Measurements from ENCODE around the gene PLD1.
A peak's percentile ranks its signal among the peaks of the same experiment; 100 is the strongest.

PLD1 gene

GRCh38 chr3:171799501-171799900 is 10.8 kb downstream of the PLD1 start:
- peaks cover 22% of the 10 kb centered on the region for H3K4me1 ChIP-seq (ENCODE audit: insufficient read depth, poor library complexity, severe bottlenecking)
- no peaks in the 10 kb centered on the region for H3K9me3 ChIP-seq (ENCODE audit: severe bottlenecking)
- H3K36me3 ChIP-seq (ENCODE audit: low read depth), result no peaks in the 10 kb centered on the region
- no peaks in the 10 kb centered on the region for H3K27me3 ChIP-seq (ENCODE audit: insufficient read depth, poor library complexity, severe bottlenecking)
- DNase-seq (ENCODE audit: low spot score) (no peak), ATAC-seq (ENCODE audit: low read depth) (no peak; the same call in 2 of the 3 replicates)
- no peak overlapping the region for H3K27ac ChIP-seq (ENCODE audit: poor library complexity, severe bottlenecking)
- H3K4me3 ChIP-seq (ENCODE audit: severe bottlenecking), result no peak overlapping the region
- TF ChIP-seq CTCF (IDR thresholded peaks at IDR 0.05; ENCODE audit: poor library complexity, severe bottlenecking), result no peak

- Histone ChIP-seq H3K9me3 (ENCODE audit: severe bottlenecking) (no peaks in the 10 kb centered on the region), H3K4me3 (ENCODE audit: severe bottlenecking) (no peak overlapping the region), H3K27me3 (ENCODE audit: insufficient read depth, poor library complexity, severe bottlenecking) (no peaks in the 10 kb centered on the region), H3K4me1 (ENCODE audit: insufficient read depth, poor library complexity, severe bottlenecking) (peaks cover 24% of the 10 kb centered on the region), H3K27ac (ENCODE audit: poor library complexity, severe bottlenecking) (no peak overlapping the region), H3K36me3 (ENCODE audit: low read depth) (no peaks in the 10 kb centered on the region)
- DNase-seq (ENCODE audit: low spot score) (no peak), ATAC-seq (ENCODE audit: low read depth) (no peak)
- TF ChIP-seq CTCF (IDR thresholded peaks at IDR 0.05; ENCODE audit: poor library complexity, severe bottlenecking), result no peak
These were observed 12.4 kb downstream of the PLD1 start for GRCh38 chr3:171797873-171798272.

GRCh38 chr3:171797265-171797679 is 13.0 kb downstream of the PLD1 start:
- Histone ChIP-seq H3K36me3 (ENCODE audit: low read depth) (no peaks in the 10 kb centered on the region), H3K27me3 (ENCODE audit: insufficient read depth, poor library complexity, severe bottlenecking) (no peaks in the 10 kb centered on the region), H3K4me1 (ENCODE audit: insufficient read depth, poor library complexity, severe bottlenecking) (peaks cover 26% of the 10 kb centered on the region), H3K27ac (ENCODE audit: poor library complexity, severe bottlenecking) (no peak overlapping the region), H3K9me3 (ENCODE audit: severe bottlenecking) (no peaks in the 10 kb centered on the region), H3K4me3 (ENCODE audit: severe bottlenecking) (no peak overlapping the region)
- no peak for TF ChIP-seq CTCF (IDR thresholded peaks at IDR 0.05; ENCODE audit: poor library complexity, severe bottlenecking)
- DNase-seq (ENCODE audit: low spot score), result no peak
- ATAC-seq (ENCODE audit: low read depth), result no peak

- H3K9me3 ChIP-seq (ENCODE audit: severe bottlenecking), result no peaks in the 10 kb centered on the region
- DNase-seq (ENCODE audit: low spot score) (no peak), ATAC-seq (ENCODE audit: low read depth) (no peak)
- no peak overlapping the region for H3K4me3 ChIP-seq (ENCODE audit: severe bottlenecking)
- no peak overlapping the region for H3K27ac ChIP-seq (ENCODE audit: poor library complexity, severe bottlenecking)
- no peaks in the 10 kb centered on the region for H3K36me3 ChIP-seq (ENCODE audit: low read depth)
- H3K27me3 ChIP-seq (ENCODE audit: insufficient read depth, poor library complexity, severe bottlenecking), result no peaks in the 10 kb centered on the region
- peaks cover 26% of the 10 kb centered on the region for H3K4me1 ChIP-seq (ENCODE audit: insufficient read depth, poor library complexity, severe bottlenecking)
- no peak for TF ChIP-seq CTCF (IDR thresholded peaks at IDR 0.05; ENCODE audit: poor library complexity, severe bottlenecking)
These were observed 13.5 kb downstream of the PLD1 start for GRCh38 chr3:171796625-171797264.

- H3K36me3 ChIP-seq (ENCODE audit: low read depth), result no peaks in the 10 kb centered on the region
- peak overlapping the region; percentile 70 for H3K27ac ChIP-seq (ENCODE audit: poor library complexity, severe bottlenecking)
- no peak for DNase-seq (ENCODE audit: low spot score)
- H3K4me1 ChIP-seq (ENCODE audit: insufficient read depth, poor library complexity, severe bottlenecking), result peaks cover 47% of the 10 kb centered on the region
- no peaks in the 10 kb centered on the region for H3K9me3 ChIP-seq (ENCODE audit: severe bottlenecking)
- ATAC-seq (ENCODE audit: low read depth), result no peak
- H3K27me3 ChIP-seq (ENCODE audit: insufficient read depth, poor library complexity, severe bottlenecking), result no peaks in the 10 kb centered on the region
- no peak overlapping the region for H3K4me3 ChIP-seq (ENCODE audit: severe bottlenecking)
- TF ChIP-seq CTCF (IDR thresholded peaks at IDR 0.05; ENCODE audit: poor library complexity, severe bottlenecking), result no peak
These were observed 17.8 kb downstream of the PLD1 start for GRCh38 chr3:171792531-171792930.
